ENCODE measurements around the gene PIK3CD. TPM values are rescaled to one million over a fixed set of nuclear protein-coding genes. Genes with fewer than 3 reads are reported as not detected.
A peak's percentile ranks its signal among the peaks of the same experiment; 100 is the strongest.

Gene PIK3CD
- total and polyA plus RNA-seq, 4 donors: 4.9 to 9.6 (median 7.9) TPM

- H3K4me1 ChIP-seq (ENCODE audit: control insufficient read depth, insufficient read depth, low read length): no peaks in the 10 kb centered on the region
- no peaks in the 10 kb centered on the region for H3K36me3 ChIP-seq (ENCODE audit: control insufficient read depth, insufficient read depth, low read length)
- no peaks in the 10 kb centered on the region for H3K9me3 ChIP-seq (ENCODE audit: control insufficient read depth, insufficient read depth, low read length)
- WGBS (ENCODE audit: insufficient coverage): 91% methylated on average over 3 of the region's 6 CpGs
- DNase-seq (ENCODE audit: low read depth in 4 of 6, low spot score in 6 of 6): no peak
- H3K27me3 ChIP-seq (ENCODE audit: control insufficient read depth, insufficient read depth, low read length): no peaks in the 10 kb centered on the region
- no peak overlapping the region for H3K27ac ChIP-seq (ENCODE audit: low read depth, low read length)
- no peak overlapping the region for H3K4me3 ChIP-seq (ENCODE audit: low read depth, low read length)
These were observed 18.0 kb upstream of the PIK3CD start for GRCh38 chr1:9633493-9633892.

GRCh38 chr1:9634582-9634981 is 16.9 kb upstream of the PIK3CD start:
- Histone ChIP-seq H3K27ac (ENCODE audit: low read depth, low read length) (no peak overlapping the region), H3K36me3 (ENCODE audit: control insufficient read depth, insufficient read depth, low read length) (no peaks in the 10 kb centered on the region), H3K4me1 (ENCODE audit: control insufficient read depth, insufficient read depth, low read length) (no peaks in the 10 kb centered on the region), H3K27me3 (ENCODE audit: control insufficient read depth, insufficient read depth, low read length) (no peaks in the 10 kb centered on the region), H3K9me3 (ENCODE audit: control insufficient read depth, insufficient read depth, low read length) (no peaks in the 10 kb centered on the region), H3K4me3 (ENCODE audit: low read depth, low read length) (no peak overlapping the region)
- 93% methylated on average over 1 of the region's 2 CpGs for WGBS (ENCODE audit: insufficient coverage)
- no peak for DNase-seq (ENCODE audit: low read depth in 4 of 6, low spot score in 6 of 6)

GRCh38 chr1:9639227-9639626 is 12.3 kb upstream of the PIK3CD start:
- Histone ChIP-seq H3K4me3 (ENCODE audit: low read depth, low read length) (no peak overlapping the region), H3K4me1 (ENCODE audit: control insufficient read depth, insufficient read depth, low read length) (peaks cover 3% of the 10 kb centered on the region), H3K27ac (ENCODE audit: low read depth, low read length) (no peak overlapping the region), H3K9me3 (ENCODE audit: control insufficient read depth, insufficient read depth, low read length) (no peaks in the 10 kb centered on the region), H3K36me3 (ENCODE audit: control insufficient read depth, insufficient read depth, low read length) (no peaks in the 10 kb centered on the region), H3K27me3 (ENCODE audit: control insufficient read depth, insufficient read depth, low read length) (no peaks in the 10 kb centered on the region)
- DNase-seq (ENCODE audit: low read depth in 4 of 6, low spot score in 6 of 6): no peak
- WGBS (ENCODE audit: insufficient coverage): 63% methylated on average over 3 of the region's 6 CpGs

GRCh38 chr1:9643351-9644256 is 7.9 kb upstream of the PIK3CD start:
- Histone ChIP-seq H3K4me1 (ENCODE audit: control insufficient read depth, insufficient read depth, low read length) (peaks cover 3% of the 10 kb centered on the region), H3K27ac (ENCODE audit: low read depth, low read length) (no peak overlapping the region), H3K27me3 (ENCODE audit: control insufficient read depth, insufficient read depth, low read length) (no peaks in the 10 kb centered on the region), H3K9me3 (ENCODE audit: control insufficient read depth, insufficient read depth, low read length) (no peaks in the 10 kb centered on the region), H3K36me3 (ENCODE audit: control insufficient read depth, insufficient read depth, low read length) (no peaks in the 10 kb centered on the region), H3K4me3 (ENCODE audit: low read depth, low read length) (no peak overlapping the region)
- WGBS (ENCODE audit: insufficient coverage): 66% methylated on average over 5 of the region's 8 CpGs
- DNase-seq (ENCODE audit: low read depth in 4 of 6, low spot score in 6 of 6): no peak

GRCh38 chr1:9646037-9646436 is 5.5 kb upstream of the PIK3CD start:
- no peak overlapping the region for H3K27ac ChIP-seq (ENCODE audit: low read depth, low read length)
- no peak for DNase-seq (ENCODE audit: low read depth in 4 of 6, low spot score in 6 of 6)
- H3K4me1 ChIP-seq (ENCODE audit: control insufficient read depth, insufficient read depth, low read length): peaks cover 3% of the 10 kb centered on the region
- no peaks in the 10 kb centered on the region for H3K36me3 ChIP-seq (ENCODE audit: control insufficient read depth, insufficient read depth, low read length)
- WGBS (ENCODE audit: insufficient coverage): 96% methylated on average over 11 of the region's 13 CpGs
- no peaks in the 10 kb centered on the region for H3K9me3 ChIP-seq (ENCODE audit: control insufficient read depth, insufficient read depth, low read length)
- H3K27me3 ChIP-seq (ENCODE audit: control insufficient read depth, insufficient read depth, low read length): peaks cover 11% of the 10 kb centered on the region
- H3K4me3 ChIP-seq (ENCODE audit: low read depth, low read length): no peak overlapping the region

- WGBS (ENCODE audit: insufficient coverage): 58% methylated on average over 7 of the region's 10 CpGs
- DNase-seq (ENCODE audit: low read depth in 4 of 6, low spot score in 6 of 6): peak in 1 of 6 donors; percentile 84
- peaks cover 26% of the 10 kb centered on the region for H3K27me3 ChIP-seq (ENCODE audit: control insufficient read depth, insufficient read depth, low read length)
These were observed 3.4 kb upstream of the PIK3CD start for GRCh38 chr1:9648171-9648570.

GRCh38 chr1:9649769-9650168 is 1.8 kb upstream of the PIK3CD start:
- peaks cover 41% of the 10 kb centered on the region for H3K27me3 ChIP-seq (ENCODE audit: control insufficient read depth, insufficient read depth, low read length)
- no peak for DNase-seq (ENCODE audit: low read depth in 4 of 6, low spot score in 6 of 6)

More at GRCh38 chr1:9648171-9648570, 3.4 kb upstream of the PIK3CD start:
- Histone ChIP-seq H3K27ac (ENCODE audit: low read depth, low read length) (no peak overlapping the region), H3K4me1 (ENCODE audit: control insufficient read depth, insufficient read depth, low read length) (peaks cover 15% of the 10 kb centered on the region), H3K9me3 (ENCODE audit: control insufficient read depth, insufficient read depth, low read length) (no peaks in the 10 kb centered on the region), H3K36me3 (ENCODE audit: control insufficient read depth, insufficient read depth, low read length) (no peaks in the 10 kb centered on the region), H3K4me3 (ENCODE audit: low read depth, low read length) (no peak overlapping the region)

GRCh38 chr1:9651220-9651564 is 339 bp upstream of the PIK3CD start:
- H3K4me1 ChIP-seq (ENCODE audit: control insufficient read depth, insufficient read depth, low read length): peaks cover 12% of the 10 kb centered on the region
- no peak overlapping the region for H3K27ac ChIP-seq (ENCODE audit: low read depth, low read length)
- H3K27me3 ChIP-seq (ENCODE audit: control insufficient read depth, insufficient read depth, low read length): peaks cover 41% of the 10 kb centered on the region
- no peak overlapping the region for H3K4me3 ChIP-seq (ENCODE audit: low read depth, low read length)
- WGBS (ENCODE audit: insufficient coverage): 58% methylated on average over 4 of the region's 10 CpGs
- DNase-seq (ENCODE audit: low read depth in 4 of 6, low spot score in 6 of 6): no peak
- no peaks in the 10 kb centered on the region for H3K36me3 ChIP-seq (ENCODE audit: control insufficient read depth, insufficient read depth, low read length)
- no peaks in the 10 kb centered on the region for H3K9me3 ChIP-seq (ENCODE audit: control insufficient read depth, insufficient read depth, low read length)

More at GRCh38 chr1:9649769-9650168, 1.8 kb upstream of the PIK3CD start:
- no peak overlapping the region for H3K4me3 ChIP-seq (ENCODE audit: low read depth, low read length)
- WGBS (ENCODE audit: insufficient coverage): no CpG with 5 or more reads among the region's 3 CpGs
- no peaks in the 10 kb centered on the region for H3K9me3 ChIP-seq (ENCODE audit: control insufficient read depth, insufficient read depth, low read length)
- peaks cover 12% of the 10 kb centered on the region for H3K4me1 ChIP-seq (ENCODE audit: control insufficient read depth, insufficient read depth, low read length)
- H3K36me3 ChIP-seq (ENCODE audit: control insufficient read depth, insufficient read depth, low read length): no peaks in the 10 kb centered on the region
- H3K27ac ChIP-seq (ENCODE audit: low read depth, low read length): no peak overlapping the region

GRCh38 chr1:9652379-9653209 is 1.1 kb downstream of the PIK3CD start:
- no peak for DNase-seq (ENCODE audit: low read depth in 4 of 6, low spot score in 6 of 6)
- H3K4me3 ChIP-seq (ENCODE audit: low read depth, low read length): peak overlapping the region; percentile 2
- H3K4me1 ChIP-seq (ENCODE audit: control insufficient read depth, insufficient read depth, low read length): peaks cover 12% of the 10 kb centered on the region
- 3% methylated on average over 43 of the region's 55 CpGs for WGBS (ENCODE audit: insufficient coverage)
- H3K9me3 ChIP-seq (ENCODE audit: control insufficient read depth, insufficient read depth, low read length): no peaks in the 10 kb centered on the region
- no peak overlapping the region for H3K27ac ChIP-seq (ENCODE audit: low read depth, low read length)
- peaks cover 41% of the 10 kb centered on the region for H3K27me3 ChIP-seq (ENCODE audit: control insufficient read depth, insufficient read depth, low read length)
- no peaks in the 10 kb centered on the region for H3K36me3 ChIP-seq (ENCODE audit: control insufficient read depth, insufficient read depth, low read length)
